CD4-positive, alpha-beta T cell treated with Interleukin-15 for 4 hours (primary cell): ENCODE measurements around the gene PLA2R1.
"Not testable (repeated sequence)": the region's sequence is repeated elsewhere in the genome, so short reads cannot be mapped to it uniquely, and the experiment has no call there.

Source experiments
- DNase-seq: peaks from one replicate; pipeline ENCODE4 v3.0.0-alpha.2; 2020; ENCODE audit warnings: low spot score

PLA2R1 gene

DNA sequence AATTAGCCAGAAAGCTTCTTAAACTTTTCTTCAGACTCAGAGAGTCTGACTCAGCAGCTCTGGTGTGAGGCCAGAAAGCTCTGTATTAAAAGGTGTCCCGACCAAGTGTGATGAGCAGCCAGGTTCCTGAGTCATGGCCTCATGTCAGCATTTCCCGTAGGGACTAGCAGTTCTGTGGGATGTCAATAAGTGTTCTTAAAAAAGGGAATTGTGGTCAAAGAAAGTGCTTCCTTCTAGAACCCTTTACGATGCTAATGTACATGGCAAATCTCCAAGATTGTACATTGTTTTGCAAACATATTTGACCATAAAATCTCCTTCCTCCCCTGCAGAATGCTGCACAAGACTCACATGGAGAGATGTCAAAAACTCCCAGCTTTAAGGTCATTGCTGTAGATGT is 80.1 kb downstream of the PLA2R1 start:
- DNase-seq, result no peak

GRCh38 chr2:159976527-159977160 is 85.8 kb downstream of the PLA2R1 start:
- DNase-seq, result no peak

DNA sequence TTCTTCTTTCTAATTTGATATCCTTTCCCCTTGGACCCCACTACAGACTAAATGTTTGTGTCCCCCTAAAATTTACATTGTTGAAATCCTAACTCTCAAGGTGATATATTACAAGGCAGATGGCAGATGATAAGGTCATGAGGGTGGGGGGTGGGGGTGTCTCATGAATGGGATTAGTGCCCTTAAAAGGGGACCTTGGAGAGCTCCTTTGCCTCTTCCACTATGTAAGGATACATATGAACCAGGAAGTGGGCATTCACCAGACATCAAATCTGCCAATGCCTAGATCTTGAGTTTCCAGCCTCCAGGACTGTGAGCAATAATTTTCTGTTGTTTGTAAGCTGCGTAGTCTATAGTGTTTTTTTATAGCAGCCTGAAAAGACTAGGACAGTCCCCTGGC is 89.1 kb downstream of the PLA2R1 start:
- no peak for DNase-seq

DNA sequence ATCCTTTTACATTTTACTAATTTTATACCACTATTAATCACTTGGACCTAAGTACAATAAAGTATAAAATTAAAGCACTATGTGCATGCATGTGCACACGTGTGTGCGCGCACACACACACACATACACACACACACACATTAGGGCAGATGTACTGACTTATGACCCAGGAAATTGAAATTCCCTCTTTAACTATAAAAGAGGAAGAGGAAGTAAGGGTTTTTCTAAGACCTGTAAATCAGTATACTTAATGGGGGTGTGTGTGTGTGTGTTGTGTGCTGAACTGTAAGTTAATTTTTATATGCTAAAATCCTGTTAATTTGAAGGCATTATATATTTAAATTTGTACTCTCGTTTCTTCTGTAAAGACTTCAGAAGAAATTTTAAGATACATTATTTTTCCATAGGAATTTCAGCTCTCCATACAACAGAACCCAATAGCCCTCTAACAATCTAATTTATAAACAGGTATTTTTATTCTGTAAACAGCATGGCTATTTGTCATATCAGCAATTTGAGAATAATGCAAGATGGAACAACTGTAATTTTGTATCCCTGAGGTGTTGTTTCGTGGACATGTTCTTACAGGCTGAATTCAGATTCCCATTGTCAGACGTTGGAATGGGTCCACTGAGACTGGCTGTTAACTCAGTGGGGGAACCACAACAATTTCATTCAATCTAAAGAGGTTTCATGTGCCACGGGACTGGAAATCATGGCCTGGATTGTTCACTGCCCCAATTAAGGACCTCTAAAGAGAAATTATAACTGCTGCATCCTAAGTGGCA is 90.9 kb downstream of the PLA2R1 start:
- DNase-seq, result no peak

- not testable (repeated sequence) for DNase-seq
These were observed 91.9 kb downstream of the PLA2R1 start for GRCh38 chr2:159970548-159970947.

DNA sequence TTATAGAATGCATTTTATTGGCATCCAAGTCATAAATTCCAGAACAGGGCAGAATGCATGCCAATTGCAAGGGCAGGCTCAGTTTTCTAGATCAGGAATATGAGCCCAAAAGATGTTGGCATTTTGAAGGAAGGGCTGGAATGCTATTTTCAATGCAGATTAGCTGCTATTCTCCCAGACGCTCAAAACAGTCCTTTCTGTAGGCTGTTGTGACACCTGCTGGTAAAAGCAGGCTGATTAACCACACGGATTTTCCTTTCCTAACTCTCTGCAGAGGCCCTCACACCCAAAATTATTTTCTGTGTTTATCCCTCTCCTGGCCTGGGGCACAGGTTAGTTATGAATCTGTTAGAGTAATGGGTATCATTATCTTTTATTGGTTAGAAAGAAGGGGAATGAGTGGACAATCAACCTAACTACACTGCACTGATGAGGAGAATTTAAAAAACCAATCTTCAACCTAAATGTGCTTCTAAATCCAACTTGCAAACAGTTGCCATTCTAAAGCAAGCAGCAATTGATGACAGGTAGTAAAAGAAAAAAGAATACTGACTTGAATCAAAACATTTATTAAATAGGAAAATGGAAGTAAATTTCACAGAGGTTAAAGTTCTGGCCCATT is 94.0 kb downstream of the PLA2R1 start:
- DNase-seq, result no peak

DNA sequence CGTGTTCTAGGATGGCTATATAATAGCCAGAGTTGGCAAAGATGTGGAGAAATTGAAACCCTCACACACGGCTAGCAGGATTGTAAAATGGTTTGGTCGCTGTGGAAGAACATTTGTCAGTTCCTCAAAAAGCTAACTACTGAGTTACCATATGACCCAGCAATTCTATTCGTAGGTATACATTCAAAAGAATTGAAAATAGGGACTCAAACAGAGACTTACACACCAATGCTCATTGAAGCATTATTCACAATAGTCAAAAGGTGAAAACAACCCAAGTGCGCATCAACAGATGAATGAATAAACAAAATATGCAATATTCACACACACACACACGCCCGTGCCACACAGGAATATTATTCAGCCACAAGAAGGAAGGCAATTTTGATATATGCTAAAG is 98.7 kb downstream of the PLA2R1 start:
- DNase-seq, result no peak

DNA sequence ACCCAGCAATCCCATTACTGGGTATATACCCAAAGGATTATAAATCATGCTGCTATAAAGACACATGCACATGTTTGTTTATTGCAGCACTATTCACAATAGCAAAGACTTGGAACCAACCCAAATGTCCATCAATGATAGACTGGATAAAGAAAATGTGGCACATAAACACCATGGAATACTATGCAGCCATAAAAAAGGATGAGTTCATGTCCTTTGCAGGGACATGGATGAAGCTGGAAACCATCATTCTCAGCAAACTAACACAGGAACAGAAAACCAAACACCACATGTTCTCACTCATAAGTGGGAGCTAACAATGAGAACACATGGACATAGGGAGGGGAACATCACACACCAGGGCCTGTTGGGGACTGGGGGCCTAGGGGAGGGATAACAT is 99.9 kb downstream of the PLA2R1 start:
- DNase-seq, result not testable (repeated sequence)

- DNase-seq, result no peak
These were observed 101.0 kb downstream of the PLA2R1 start for GRCh38 chr2:159961451-159961850.

GRCh38 chr2:159961037-159961436 is 101.4 kb downstream of the PLA2R1 start:
- DNase-seq, result no peak

DNA sequence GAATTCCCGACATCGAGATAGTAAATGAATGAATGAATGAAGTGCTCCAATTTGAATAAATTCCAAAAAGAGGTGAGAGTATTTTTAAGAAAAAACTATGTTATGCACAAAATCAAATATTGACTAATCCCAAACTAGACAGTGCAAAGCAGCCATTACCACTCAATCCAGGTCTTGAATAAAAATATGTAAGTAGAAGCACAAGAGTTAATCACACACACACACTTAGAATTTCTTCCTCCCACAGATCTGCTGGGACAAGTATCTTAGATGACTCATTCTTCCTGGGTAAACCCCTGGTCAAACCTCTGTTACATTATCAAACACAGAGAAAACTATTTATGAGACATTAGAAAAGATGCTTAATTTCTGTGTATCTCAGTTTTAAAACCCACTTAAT is 102.0 kb downstream of the PLA2R1 start:
- no peak for DNase-seq

GRCh38 chr2:159959136-159959535 is 103.3 kb downstream of the PLA2R1 start:
- DNase-seq, result no peak

DNA sequence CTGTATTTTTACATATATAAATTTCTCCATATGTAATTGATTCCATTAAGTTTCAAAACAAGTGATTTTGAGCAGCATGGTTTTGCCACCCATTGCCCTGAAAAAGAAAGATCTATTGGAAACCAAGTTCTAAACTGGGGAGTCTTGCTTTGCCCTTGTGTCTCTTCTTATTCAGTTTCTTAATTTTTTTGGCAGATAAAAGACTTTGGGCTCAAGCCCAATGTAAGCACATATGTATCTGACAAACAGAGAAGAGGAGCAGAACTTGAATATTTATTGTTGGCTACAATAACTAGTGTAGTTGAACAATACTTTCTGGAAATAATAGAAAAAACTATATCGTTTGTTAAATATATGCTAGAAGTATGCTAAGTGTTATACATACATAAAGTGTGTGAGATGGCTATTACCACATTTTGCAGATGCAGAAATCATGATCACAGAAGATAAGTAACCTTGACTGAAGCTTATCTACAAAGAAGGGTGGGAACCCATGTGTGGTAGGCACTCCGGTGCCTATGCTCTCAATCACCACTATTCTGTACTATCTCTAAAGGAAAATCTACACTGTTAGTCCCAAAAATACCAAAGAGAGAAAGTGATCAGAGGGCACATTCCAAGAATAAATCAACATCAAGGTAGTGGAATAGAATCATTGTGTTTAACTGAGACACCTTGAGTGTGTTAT is 109.1 kb downstream of the PLA2R1 start:
- no peak for DNase-seq

GRCh38 chr2:159946326-159946999 is 116.0 kb downstream of the PLA2R1 start:
- DNase-seq, result no peak

GRCh38 chr2:159944874-159945273 is 117.5 kb downstream of the PLA2R1 start:
- no peak for DNase-seq

DNA sequence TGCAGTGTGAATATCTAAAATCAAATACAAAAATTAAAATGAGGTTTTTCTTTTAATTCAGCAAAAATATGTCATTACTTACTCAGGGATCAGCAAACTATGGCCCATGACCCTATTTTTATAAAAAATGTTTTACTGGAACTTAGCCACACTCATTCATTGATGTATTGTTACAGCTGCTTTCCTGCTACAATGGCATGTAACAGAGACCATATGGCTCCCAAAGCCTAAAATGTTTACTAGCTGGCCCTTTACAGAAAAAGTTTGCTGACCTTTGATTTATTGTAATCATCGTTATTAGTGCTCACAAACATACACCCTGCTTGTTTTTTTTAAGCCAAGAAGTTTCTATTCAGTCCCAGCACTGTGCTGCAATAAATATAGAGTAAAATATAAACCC is 120.3 kb downstream of the PLA2R1 start:
- no peak for DNase-seq

- no peak for DNase-seq
These were observed 120.7 kb downstream of the PLA2R1 start for GRCh38 chr2:159941729-159942128.

- no peak for DNase-seq
These were observed 122.5 kb downstream of the PLA2R1 start for GRCh38 chr2:159939946-159940345.

DNA sequence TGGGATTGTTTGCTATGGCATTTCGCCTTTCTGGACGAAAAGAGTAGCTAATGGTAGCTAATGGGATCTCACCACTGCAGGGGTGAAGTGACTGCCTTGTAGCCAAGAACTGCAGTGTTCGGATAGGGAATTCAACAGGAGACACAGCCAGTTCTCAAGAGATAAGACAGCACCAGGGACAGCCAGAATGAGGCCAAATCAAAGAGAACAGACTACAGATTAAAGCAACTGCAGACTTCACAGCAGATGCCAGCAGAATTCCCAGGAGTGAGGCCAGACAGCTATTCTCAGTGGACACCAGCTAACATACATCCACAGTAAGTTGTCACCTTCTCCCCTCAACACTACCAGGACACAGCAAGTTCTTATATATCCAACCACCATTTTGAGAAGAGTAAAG is 124.0 kb downstream of the PLA2R1 start:
- DNase-seq, result no peak

DNA sequence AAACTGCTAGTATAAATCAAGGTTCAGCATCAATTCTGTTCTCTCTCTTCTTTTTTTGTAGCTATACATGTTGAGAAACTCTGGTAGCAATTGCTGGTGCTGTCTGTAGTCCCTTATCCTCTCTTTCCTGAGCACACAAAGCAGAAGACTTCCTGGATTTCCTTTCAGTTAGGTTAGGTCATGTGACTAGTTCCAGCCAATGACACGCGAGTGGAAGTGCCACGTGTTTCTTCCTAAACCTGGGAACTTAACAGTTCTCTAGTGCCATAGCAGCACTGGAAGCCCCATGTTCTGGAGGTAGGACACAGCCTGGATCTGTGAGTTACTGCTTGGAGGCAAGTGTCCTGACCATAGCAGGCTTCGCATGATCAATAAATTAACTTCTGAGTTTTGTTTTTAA is 125.9 kb downstream of the PLA2R1 start:
- no peak for DNase-seq

GRCh38 chr2:159933727-159934049 is 128.7 kb downstream of the PLA2R1 start:
- no peak for DNase-seq

DNA sequence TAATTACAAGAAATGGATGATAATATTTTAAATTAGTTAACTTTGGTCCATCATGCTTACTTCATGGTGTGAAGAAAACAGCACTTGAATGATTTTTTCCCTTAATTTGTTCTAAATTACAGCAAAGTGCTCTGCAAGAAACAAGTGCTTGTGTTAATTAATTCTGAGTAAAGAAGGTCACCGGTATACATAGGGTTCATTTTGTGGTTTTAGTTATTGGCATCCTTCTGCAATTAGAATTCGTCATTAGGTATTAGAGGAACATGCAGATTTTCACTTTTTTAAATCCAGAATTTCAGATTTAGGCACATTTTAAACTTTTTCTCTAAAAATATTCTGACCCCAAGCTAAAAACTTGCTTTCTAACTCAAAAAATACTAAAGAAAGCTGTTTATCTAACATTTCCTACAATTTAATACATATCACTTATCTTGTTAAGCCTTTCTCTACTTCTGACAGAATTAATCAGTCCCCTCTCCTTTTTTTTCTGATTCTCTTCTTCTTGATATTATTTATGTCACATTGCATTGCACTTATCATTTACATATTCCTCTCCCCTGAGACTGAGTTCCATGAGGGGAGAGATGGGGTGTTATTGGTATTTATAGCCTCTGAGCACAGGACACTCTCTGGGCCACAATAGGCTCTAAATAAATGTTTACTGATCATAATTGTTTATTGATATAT is 129.2 kb downstream of the PLA2R1 start:
- DNase-seq, result no peak
